ENCODE measurements around the gene GSTT2B.
"Not testable (repeated sequence)": the region's sequence is repeated elsewhere in the genome, so short reads cannot be mapped to it uniquely, and the experiment has no call there.

Gene GSTT2B

DNA sequence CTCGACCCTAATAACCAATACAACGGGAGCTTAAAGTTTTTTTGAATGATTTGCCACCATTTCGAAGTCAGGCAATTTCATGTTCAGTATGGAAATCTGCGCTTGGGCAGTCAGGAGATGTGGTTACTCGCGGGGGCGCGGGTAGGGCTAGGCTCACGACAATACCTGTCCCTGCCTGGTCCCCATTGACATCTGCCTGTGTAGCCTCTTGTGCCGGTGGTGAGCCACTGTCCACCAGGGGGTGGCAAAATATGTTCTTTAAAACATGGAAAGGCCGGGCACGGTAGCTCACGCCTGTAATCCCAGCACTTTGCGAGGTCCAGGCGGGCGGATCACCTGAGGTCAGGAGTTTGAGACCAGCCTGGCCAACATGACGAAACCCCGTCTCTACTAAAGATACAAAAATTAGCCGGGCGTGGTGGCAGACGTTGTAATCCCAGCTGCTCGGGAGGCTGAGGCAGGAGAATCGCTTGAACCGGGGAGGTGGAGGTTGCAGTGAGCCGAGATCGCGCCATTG lies 13.9 kb upstream of the GSTT2B start:
- H3K36me3 ChIP-seq (ENCODE audit: control insufficient read depth, insufficient read depth, low read length): peaks cover 10% of the 10 kb centered on the region
- not testable (repeated sequence) for H3K4me1 ChIP-seq (ENCODE audit: control insufficient read depth, insufficient read depth, low read length); H3K4me3 ChIP-seq (ENCODE audit: low read length); H3K27me3 ChIP-seq (ENCODE audit: control insufficient read depth, insufficient read depth, low read length); H3K9ac ChIP-seq (ENCODE audit: low read length); H3K27ac ChIP-seq (ENCODE audit: low read depth, low read length)

DNA sequence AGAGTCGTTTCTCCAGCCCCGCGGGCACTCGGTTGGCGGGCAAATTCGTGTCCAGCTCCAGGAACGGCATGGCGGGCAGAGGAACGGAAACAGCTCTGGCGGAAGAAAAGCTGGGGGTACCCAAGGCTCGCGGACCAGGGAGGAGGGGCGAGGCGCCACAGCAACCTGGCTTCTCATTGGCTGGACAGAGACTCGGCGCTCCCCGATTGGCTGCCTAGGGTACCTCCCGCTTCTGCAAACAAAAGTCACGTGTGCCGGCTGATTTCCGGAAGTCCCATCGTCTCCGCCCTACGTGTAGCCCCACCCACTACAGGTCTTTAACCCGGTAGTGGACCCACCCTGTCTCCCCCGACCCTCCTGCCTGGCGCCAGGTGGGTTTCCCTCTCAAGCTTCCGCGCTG lies 13.3 kb upstream of the GSTT2B start, which contains the start of gene DDT:
DDT (minus strand) TSS at position 97 of the 400 bp plus-strand sequence; CDS start at position 70, 27 bp downstream.
- H3K4me1 ChIP-seq (ENCODE audit: control insufficient read depth, insufficient read depth, low read length); H3K4me3 ChIP-seq (ENCODE audit: low read length); H3K27me3 ChIP-seq (ENCODE audit: control insufficient read depth, insufficient read depth, low read length); H3K9ac ChIP-seq (ENCODE audit: low read length); H3K27ac ChIP-seq (ENCODE audit: low read depth, low read length): not testable (repeated sequence)
- H3K36me3 ChIP-seq (ENCODE audit: control insufficient read depth, insufficient read depth, low read length): peaks cover 10% of the 10 kb centered on the region

DNA sequence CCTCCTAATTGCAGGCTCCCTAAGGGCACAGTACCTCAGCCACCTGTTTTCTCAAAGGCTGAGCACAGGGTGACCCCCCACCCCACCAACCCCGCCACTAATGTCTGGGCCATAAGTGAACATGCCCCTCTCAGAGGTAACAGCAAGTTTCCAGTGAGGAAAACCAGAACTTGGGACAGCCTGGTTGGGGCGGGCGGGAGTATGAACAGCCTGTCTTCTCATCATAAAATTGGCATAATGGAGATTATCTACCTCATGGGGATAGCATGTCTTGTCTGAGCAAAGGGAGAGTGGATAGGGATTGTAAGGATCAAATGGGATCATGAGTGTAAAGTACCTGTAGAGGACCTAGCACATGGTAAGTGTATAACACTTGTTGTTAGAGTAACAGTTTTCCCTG lies 10.9 kb upstream of the GSTT2B start:
- not testable (repeated sequence) for H3K27me3 ChIP-seq (ENCODE audit: control insufficient read depth, insufficient read depth, low read length); H3K4me3 ChIP-seq (ENCODE audit: low read length); H3K9ac ChIP-seq (ENCODE audit: low read length); H3K27ac ChIP-seq (ENCODE audit: low read depth, low read length); H3K4me1 ChIP-seq (ENCODE audit: control insufficient read depth, insufficient read depth, low read length)
- peaks cover 10% of the 10 kb centered on the region for H3K36me3 ChIP-seq (ENCODE audit: control insufficient read depth, insufficient read depth, low read length)

DNA sequence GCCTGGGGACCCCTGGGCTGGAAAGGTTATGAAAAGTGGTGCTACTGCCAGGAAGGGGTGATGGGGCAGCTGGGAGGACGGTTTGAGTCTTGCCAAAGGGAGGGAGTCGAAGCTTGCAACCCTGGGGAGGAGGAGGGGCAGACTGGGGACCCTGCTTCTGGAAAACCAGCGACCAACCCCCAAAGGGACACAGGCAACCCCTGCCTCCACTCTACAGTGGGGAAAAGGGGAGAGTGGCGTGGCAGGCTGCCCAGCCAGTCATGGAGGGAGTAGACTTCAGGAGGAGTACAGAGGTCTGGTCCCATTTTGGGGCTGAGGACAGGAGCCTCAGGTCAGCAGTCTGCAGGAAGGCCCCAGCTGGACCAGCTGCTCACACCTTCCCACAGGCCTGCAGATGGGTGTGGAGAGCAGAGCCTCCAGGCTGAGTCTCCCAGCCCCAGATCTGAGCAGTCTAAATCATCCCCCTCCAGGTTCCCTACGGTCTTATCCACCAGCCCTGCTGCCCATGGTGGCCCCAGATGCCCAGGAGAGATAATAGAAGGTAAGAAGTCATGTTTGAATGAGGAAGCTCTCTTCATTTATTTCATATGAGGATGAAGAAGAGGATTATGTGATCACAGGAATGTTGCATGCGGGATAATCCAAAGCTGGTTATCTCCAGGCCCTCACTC lies 10.0 kb upstream of the GSTT2B start:
- no peaks in the 10 kb centered on the region for H3K4me1 ChIP-seq (ENCODE audit: control insufficient read depth, insufficient read depth, low read length)
- peaks cover 10% of the 10 kb centered on the region for H3K36me3 ChIP-seq (ENCODE audit: control insufficient read depth, insufficient read depth, low read length)
- no peak overlapping the region for H3K4me3 ChIP-seq (ENCODE audit: low read length)
- H3K9ac ChIP-seq (ENCODE audit: low read length): no peak overlapping the region
- H3K27me3 ChIP-seq (ENCODE audit: control insufficient read depth, insufficient read depth, low read length): no peaks in the 10 kb centered on the region
- H3K27ac ChIP-seq (ENCODE audit: low read depth, low read length): no peak overlapping the region

DNA sequence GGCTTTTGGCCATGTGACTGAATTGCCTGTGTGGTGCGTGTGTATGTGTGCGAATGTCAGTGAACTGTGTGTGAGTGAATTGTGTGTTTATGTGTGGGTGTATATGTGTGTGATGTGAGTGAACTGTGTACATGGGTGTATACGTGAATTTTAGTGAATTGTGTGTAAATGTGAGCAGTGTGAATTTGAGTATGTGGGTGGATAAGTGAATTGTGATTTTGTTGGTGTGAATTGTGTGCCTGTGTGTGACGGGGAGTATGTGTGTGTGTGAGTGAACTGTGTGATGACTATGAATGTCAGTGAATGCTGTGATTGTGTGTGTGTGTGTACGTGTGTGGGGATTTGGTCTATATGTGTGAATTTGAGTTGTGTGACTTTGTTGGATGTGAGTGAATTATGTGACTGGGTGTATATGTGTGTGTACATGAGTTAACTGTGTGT lies 9.2 kb upstream of the GSTT2B start:
- Histone ChIP-seq H3K27ac (ENCODE audit: low read depth, low read length) (no peak overlapping the region), H3K9ac (ENCODE audit: low read length) (no peak overlapping the region), H3K36me3 (ENCODE audit: control insufficient read depth, insufficient read depth, low read length) (peaks cover 10% of the 10 kb centered on the region), H3K27me3 (ENCODE audit: control insufficient read depth, insufficient read depth, low read length) (no peaks in the 10 kb centered on the region), H3K4me3 (ENCODE audit: low read length) (no peak overlapping the region), H3K4me1 (ENCODE audit: control insufficient read depth, insufficient read depth, low read length) (no peaks in the 10 kb centered on the region)

DNA sequence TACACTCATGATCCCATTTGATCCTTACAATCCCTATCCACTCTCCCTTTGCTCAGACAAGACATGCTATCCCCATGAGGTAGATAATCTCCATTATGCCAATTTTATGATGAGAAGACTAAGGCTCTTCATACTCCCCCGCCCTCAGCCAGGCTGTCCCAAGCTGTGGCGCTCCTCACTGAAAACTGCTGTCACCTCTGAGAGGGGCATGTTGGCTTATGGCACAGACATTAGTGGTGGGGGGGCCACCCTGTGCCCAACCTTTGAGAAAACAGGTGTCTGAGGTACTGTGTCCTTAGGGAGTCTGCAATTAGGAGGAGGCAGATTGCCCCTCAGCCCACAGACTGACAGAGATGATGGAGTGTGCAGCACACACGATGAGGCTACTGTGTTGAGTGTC lies 8.1 kb upstream of the GSTT2B start:
- H3K9ac ChIP-seq (ENCODE audit: low read length): no peak overlapping the region
- peaks cover 10% of the 10 kb centered on the region for H3K36me3 ChIP-seq (ENCODE audit: control insufficient read depth, insufficient read depth, low read length)
- no peak overlapping the region for H3K4me3 ChIP-seq (ENCODE audit: low read length)
- H3K27ac ChIP-seq (ENCODE audit: low read depth, low read length): no peak overlapping the region
- H3K27me3 ChIP-seq (ENCODE audit: control insufficient read depth, insufficient read depth, low read length): no peaks in the 10 kb centered on the region
- H3K4me1 ChIP-seq (ENCODE audit: control insufficient read depth, insufficient read depth, low read length): no peaks in the 10 kb centered on the region

DNA sequence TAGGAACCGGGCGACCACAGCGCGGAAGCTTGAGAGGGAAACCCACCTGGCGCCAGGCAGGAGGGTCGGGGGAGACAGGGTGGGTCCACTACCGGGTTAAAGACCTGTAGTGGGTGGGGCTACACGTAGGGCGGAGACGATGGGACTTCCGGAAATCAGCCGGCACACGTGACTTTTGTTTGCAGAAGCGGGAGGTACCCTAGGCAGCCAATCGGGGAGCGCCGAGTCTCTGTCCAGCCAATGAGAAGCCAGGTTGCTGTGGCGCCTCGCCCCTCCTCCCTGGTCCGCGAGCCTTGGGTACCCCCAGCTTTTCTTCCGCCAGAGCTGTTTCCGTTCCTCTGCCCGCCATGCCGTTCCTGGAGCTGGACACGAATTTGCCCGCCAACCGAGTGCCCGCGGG lies 5.6 kb upstream of the GSTT2B start, which contains the start of gene DDTL:
DDTL (plus strand) TSS at position 321 of the 400 bp plus-strand sequence; CDS start at position 348, 27 bp downstream.
- peaks cover 10% of the 10 kb centered on the region for H3K36me3 ChIP-seq (ENCODE audit: control insufficient read depth, insufficient read depth, low read length)
- H3K4me3 ChIP-seq (ENCODE audit: low read length); H3K27me3 ChIP-seq (ENCODE audit: control insufficient read depth, insufficient read depth, low read length); H3K27ac ChIP-seq (ENCODE audit: low read depth, low read length); H3K9ac ChIP-seq (ENCODE audit: low read length); H3K4me1 ChIP-seq (ENCODE audit: control insufficient read depth, insufficient read depth, low read length): not testable (repeated sequence)

DNA sequence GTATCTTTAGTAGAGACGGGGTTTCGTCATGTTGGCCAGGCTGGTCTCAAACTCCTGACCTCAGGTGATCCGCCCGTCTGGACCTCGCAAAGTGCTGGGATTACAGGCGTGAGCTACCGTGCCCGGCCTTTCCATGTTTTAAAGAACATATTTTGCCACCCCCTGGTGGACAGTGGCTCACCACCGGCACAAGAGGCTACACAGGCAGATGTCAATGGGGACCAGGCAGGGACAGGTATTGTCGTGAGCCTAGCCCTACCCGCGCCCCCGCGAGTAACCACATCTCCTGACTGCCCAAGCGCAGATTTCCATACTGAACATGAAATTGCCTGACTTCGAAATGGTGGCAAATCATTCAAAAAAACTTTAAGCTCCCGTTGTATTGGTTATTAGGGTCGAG lies 5.1 kb upstream of the GSTT2B start:
- not testable (repeated sequence) for H3K27ac ChIP-seq (ENCODE audit: low read depth, low read length); H3K4me3 ChIP-seq (ENCODE audit: low read length); H3K4me1 ChIP-seq (ENCODE audit: control insufficient read depth, insufficient read depth, low read length); H3K27me3 ChIP-seq (ENCODE audit: control insufficient read depth, insufficient read depth, low read length); H3K9ac ChIP-seq (ENCODE audit: low read length)
- H3K36me3 ChIP-seq (ENCODE audit: control insufficient read depth, insufficient read depth, low read length): peaks cover 10% of the 10 kb centered on the region

DNA sequence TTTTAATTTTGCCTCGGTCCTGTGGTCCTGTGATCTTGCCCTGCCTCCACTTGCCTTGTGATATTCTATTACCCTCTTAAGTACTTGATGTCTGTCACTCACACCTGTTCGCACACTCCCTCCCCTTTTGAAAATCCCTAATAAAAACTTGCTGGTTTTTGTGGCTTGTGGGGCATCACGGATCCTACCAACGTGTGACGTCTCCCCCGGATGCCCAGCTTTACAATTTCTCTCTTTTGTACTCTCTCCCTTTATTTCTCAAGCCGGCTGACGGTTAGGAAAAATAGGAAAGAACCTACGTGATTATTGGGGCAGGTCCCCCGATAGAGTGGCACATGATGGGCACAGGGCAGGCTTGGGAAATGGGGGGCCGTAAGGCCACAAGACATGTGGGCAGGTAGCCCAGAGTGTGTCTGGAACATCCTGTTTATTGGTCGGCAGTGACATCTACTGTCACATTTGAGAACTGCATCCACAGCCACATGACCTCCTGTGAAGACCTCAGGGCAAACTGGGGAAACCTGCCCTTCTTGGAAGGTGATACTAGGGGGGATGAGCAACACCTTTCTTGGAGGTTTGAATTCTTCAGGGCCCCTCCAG lies 4.6 kb downstream of the GSTT2B start:
- H3K36me3 ChIP-seq (ENCODE audit: control insufficient read depth, insufficient read depth, low read length); H3K9ac ChIP-seq (ENCODE audit: low read length); H3K4me3 ChIP-seq (ENCODE audit: low read length); H3K27me3 ChIP-seq (ENCODE audit: control insufficient read depth, insufficient read depth, low read length); H3K4me1 ChIP-seq (ENCODE audit: control insufficient read depth, insufficient read depth, low read length); H3K27ac ChIP-seq (ENCODE audit: low read depth, low read length): not testable (repeated sequence)

DNA sequence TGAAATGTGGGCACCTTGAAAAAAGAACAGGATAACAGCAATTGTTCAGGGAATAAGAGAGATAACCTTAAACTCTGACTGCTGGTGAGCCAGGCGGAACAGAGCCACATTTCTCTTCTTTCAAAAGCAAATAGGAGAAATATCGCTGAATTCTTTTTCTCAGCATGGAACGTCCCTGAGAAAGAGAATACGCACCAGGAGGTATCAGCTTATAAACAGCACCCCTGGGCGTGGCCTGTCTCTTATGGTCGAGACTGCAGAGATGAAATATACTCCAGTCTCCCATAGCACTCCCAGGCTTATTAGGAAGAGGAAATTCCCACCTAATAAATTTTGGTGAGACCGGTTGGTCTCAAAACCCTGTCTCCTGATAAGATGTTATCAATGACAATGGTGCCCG lies 5.1 kb downstream of the GSTT2B start:
- not testable (repeated sequence) for H3K36me3 ChIP-seq (ENCODE audit: control insufficient read depth, insufficient read depth, low read length)

DNA sequence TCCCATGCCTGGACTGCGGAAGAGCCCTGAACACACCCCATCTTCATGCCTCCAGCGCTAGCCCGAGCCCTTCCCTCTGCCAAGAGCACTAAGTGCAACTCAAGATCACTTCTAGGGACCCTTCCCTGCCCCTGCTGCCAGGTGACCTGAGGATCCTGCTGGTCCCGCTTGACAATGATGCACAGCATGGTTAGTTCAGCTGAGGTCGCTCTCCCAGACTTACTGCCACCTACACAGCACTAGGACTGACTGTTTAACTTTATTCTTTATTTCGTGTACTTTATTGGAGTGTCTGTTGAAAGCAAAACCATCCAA lies 6.0 kb downstream of the GSTT2B start:
- H3K4me3 ChIP-seq (ENCODE audit: low read length); H3K4me1 ChIP-seq (ENCODE audit: control insufficient read depth, insufficient read depth, low read length); H3K9ac ChIP-seq (ENCODE audit: low read length); H3K27me3 ChIP-seq (ENCODE audit: control insufficient read depth, insufficient read depth, low read length); H3K36me3 ChIP-seq (ENCODE audit: control insufficient read depth, insufficient read depth, low read length); H3K27ac ChIP-seq (ENCODE audit: low read depth, low read length): not testable (repeated sequence)

More for the DNA sequence above, 5.1 kb downstream of the GSTT2B start:
- not testable (repeated sequence) for H3K27me3 ChIP-seq (ENCODE audit: control insufficient read depth, insufficient read depth, low read length); H3K4me1 ChIP-seq (ENCODE audit: control insufficient read depth, insufficient read depth, low read length); H3K4me3 ChIP-seq (ENCODE audit: low read length); H3K27ac ChIP-seq (ENCODE audit: low read depth, low read length); H3K9ac ChIP-seq (ENCODE audit: low read length)

DNA sequence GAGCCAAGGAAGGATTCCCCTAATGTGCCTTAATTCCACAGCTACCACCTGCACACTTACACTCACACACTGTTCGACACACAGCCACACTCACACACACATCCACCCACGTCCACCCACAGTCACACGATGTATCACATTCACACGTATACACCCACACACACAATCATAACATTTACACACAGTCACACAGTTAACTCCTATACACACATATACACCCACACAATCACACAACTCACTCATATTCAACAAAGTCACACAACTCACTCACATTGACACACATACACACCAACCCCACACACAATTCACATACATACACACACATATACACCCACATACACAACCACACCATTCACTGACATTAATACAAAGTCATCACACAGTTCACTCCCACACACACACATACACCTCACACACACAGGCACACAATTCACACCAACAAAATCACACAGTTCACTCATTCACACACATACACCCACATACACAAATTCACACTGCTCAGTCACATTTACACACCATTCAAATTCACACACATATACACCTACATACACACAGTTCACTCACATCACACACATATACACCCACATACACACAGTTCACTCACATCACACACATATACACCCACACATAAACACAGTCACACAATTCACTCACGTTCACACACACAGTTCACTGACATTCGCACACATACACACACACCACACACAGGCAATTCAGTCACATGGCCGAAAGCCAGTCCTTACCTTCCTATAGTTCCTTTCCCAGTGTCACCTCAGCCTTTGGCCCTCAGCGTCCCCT lies 6.6 kb downstream of the GSTT2B start:
- H3K4me3 ChIP-seq (ENCODE audit: low read length); H3K4me1 ChIP-seq (ENCODE audit: control insufficient read depth, insufficient read depth, low read length); H3K27ac ChIP-seq (ENCODE audit: low read depth, low read length); H3K9ac ChIP-seq (ENCODE audit: low read length); H3K27me3 ChIP-seq (ENCODE audit: control insufficient read depth, insufficient read depth, low read length); H3K36me3 ChIP-seq (ENCODE audit: control insufficient read depth, insufficient read depth, low read length): not testable (repeated sequence)
